Activated T-helper 2 cell treated with anti-CD3 and anti-CD28 coated beads, Interferon-gamma antibody, Interleukin-2, Interleukin-4, amounts not matched to agents 10 μg/mL and 5 μg/mL and 100 μg/mL, durations not matched to agents 14 hours and 24 hours and 36 hours (primary cell): ENCODE measurements around the gene HLF. TPM values are rescaled to one million over a fixed set of nuclear protein-coding genes. Genes with fewer than 3 reads are reported as not detected.

ENCODE experiments used
- DNase-seq: peaks from one replicate; pipeline ENCODE4 v3.0.0; 2021; ENCODE audit warnings: low spot score
- H3K27ac Mint-ChIP-seq: one replicate; pipeline ENCODE4 v1.8.0; 2021; ENCODE audit warnings: mixed read lengths
- H3K27me3 Mint-ChIP-seq: one replicate; pipeline ENCODE4 v1.8.0; 2021; ENCODE audit warnings: low read depth, mixed read lengths
- H3K36me3 Mint-ChIP-seq: one replicate; pipeline ENCODE4 v1.8.0; 2021; ENCODE audit warnings: low read depth, mixed read lengths
- H3K4me1 Mint-ChIP-seq: one replicate; pipeline ENCODE4 v1.8.0; 2021; ENCODE audit warnings: low read depth, mixed read lengths
- H3K4me3 Mint-ChIP-seq: one replicate; pipeline ENCODE4 v1.8.0; 2021; ENCODE audit warnings: low read depth, mild to moderate bottlenecking, moderate library complexity, mixed read lengths
- H3K9me3 Mint-ChIP-seq: one replicate; pipeline ENCODE4 v1.8.0; 2021; ENCODE audit warnings: mixed read lengths
- intact Hi-C: fragments of 100-400 bp; cut with micrococcal nuclease; formaldehyde crosslinking; loops from one replicate; pipeline ENCODE4 v1.15.1; 2023
- total RNA-seq: library from RNA; stranded (reverse); gene quantifications from 2 replicates; pipeline ENCODE4 v1.2.3, GENCODE V29; 2022

Gene HLF
- total RNA-seq, 1 donor from 2014 or later: 4.5 TPM

- peaks cover 32% of the 10 kb centered on the region for H3K27me3 Mint-ChIP-seq
- peak overlapping the region; percentile 63 for H3K4me3 Mint-ChIP-seq
- no peaks in the 10 kb centered on the region for H3K36me3 Mint-ChIP-seq
- H3K9me3 Mint-ChIP-seq: no peaks in the 10 kb centered on the region
- peaks cover 17% of the 10 kb centered on the region for H3K4me1 Mint-ChIP-seq
- intact Hi-C loops: loop anchor here (2.0 kb wide), 1 partner anchor 268 kb away; the partner anchor contains the start of genes COX11 and STXBP4
- no peak overlapping the region for H3K27ac Mint-ChIP-seq
- no peak for DNase-seq
Observed at GRCh38 chr17:55237268-55237667, 27.5 kb upstream of the HLF start.

- peaks cover 17% of the 10 kb centered on the region for H3K4me1 Mint-ChIP-seq
- intact Hi-C loops: loop anchor here (1.0 to 2.0 kb wide), 3 partner anchors 26 to 269 kb away; partner anchors contain the start of genes COX11, HLF and STXBP4
- no peak overlapping the region for H3K27ac Mint-ChIP-seq
- H3K27me3 Mint-ChIP-seq: peaks cover 32% of the 10 kb centered on the region
- H3K4me3 Mint-ChIP-seq: peak overlapping the region; percentile 49
- H3K36me3 Mint-ChIP-seq: no peaks in the 10 kb centered on the region
- no peak for DNase-seq
- H3K9me3 Mint-ChIP-seq: no peaks in the 10 kb centered on the region
Observed at GRCh38 chr17:55237841-55238178, 26.9 kb upstream of the HLF start.

- no peak overlapping the region for H3K27ac Mint-ChIP-seq
- no peaks in the 10 kb centered on the region for H3K36me3 Mint-ChIP-seq
- peaks cover 17% of the 10 kb centered on the region for H3K4me1 Mint-ChIP-seq
- DNase-seq: peak; percentile 79
- H3K27me3 Mint-ChIP-seq: peaks cover 36% of the 10 kb centered on the region
- no peaks in the 10 kb centered on the region for H3K9me3 Mint-ChIP-seq
- intact Hi-C loops: loop anchor here (1.0 to 2.0 kb wide), 2 partner anchors 26 to 110 kb away; partner anchors contain the start of gene HLF
- H3K4me3 Mint-ChIP-seq: peak overlapping the region; percentile 72
Observed at GRCh38 chr17:55238179-55238930, 26.4 kb upstream of the HLF start.

DNA sequence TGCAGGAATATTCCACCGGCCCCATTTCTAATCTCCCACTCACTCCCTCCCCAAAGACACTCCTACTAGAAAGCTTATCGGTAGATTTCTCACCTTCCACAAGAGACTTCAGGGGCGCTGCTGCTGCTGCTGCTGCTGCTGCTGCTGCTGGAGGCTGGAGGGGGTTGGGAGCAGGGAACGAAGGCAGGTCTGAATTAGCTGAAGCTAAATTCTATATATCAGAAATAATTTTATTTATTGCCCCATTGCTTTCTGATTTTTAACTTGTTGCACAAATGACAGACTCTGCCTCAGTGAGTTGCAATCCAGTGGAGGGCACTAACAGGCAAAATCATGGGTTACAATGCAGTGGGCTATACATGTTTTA, 25.8 kb upstream of the HLF start:
- intact Hi-C loops: loop anchor here (1.0 to 2.0 kb wide), 2 partner anchors 25 to 110 kb away; partner anchors contain the start of gene HLF
- DNase-seq: no peak
- Mint-ChIP-seq H3K4me1 (peaks cover 17% of the 10 kb centered on the region), H3K27ac (no peak overlapping the region), H3K9me3 (no peaks in the 10 kb centered on the region), H3K36me3 (no peaks in the 10 kb centered on the region), H3K27me3 (peaks cover 37% of the 10 kb centered on the region), H3K4me3 (peak overlapping the region; percentile 72)

DNA sequence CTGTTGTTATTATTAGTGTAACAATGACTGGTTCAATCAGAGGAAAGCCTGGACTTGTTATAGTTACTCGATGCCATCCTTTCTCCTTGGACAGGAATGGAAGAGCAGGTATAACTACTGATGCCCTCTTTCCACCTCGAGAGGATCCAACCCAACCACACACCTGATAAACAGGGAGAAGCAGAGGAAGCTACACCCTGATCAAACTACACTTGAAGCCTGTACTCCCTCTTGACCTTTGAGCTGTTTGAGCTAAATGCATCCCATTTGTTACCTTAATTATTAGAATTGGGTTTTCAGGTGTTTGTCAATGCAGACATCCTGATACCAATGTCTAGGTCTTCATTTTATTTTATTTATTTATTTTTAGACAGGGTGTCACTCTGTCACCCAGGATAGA, 23.7 kb upstream of the HLF start:
- Mint-ChIP-seq H3K4me3 (no peak overlapping the region), H3K9me3 (no peaks in the 10 kb centered on the region), H3K36me3 (no peaks in the 10 kb centered on the region), H3K27ac (no peak overlapping the region), H3K27me3 (peaks cover 49% of the 10 kb centered on the region), H3K4me1 (peaks cover 14% of the 10 kb centered on the region)
- intact Hi-C loops: no loop called here
- no peak for DNase-seq

GRCh38 chr17:55242476-55242875, 22.3 kb upstream of the HLF start:
- Mint-ChIP-seq H3K4me3 (no peak overlapping the region), H3K36me3 (no peaks in the 10 kb centered on the region), H3K27me3 (peaks cover 56% of the 10 kb centered on the region), H3K27ac (no peak overlapping the region), H3K9me3 (no peaks in the 10 kb centered on the region), H3K4me1 (peaks cover 8% of the 10 kb centered on the region)
- intact Hi-C loops: no loop called here
- DNase-seq: no peak

- Mint-ChIP-seq H3K27me3 (peaks cover 53% of the 10 kb centered on the region), H3K4me3 (no peak overlapping the region), H3K27ac (no peak overlapping the region), H3K4me1 (no peaks in the 10 kb centered on the region), H3K9me3 (no peaks in the 10 kb centered on the region), H3K36me3 (no peaks in the 10 kb centered on the region)
- DNase-seq: no peak
- intact Hi-C loops: no loop called here
Observed at GRCh38 chr17:55245986-55246385, 18.8 kb upstream of the HLF start.

DNA sequence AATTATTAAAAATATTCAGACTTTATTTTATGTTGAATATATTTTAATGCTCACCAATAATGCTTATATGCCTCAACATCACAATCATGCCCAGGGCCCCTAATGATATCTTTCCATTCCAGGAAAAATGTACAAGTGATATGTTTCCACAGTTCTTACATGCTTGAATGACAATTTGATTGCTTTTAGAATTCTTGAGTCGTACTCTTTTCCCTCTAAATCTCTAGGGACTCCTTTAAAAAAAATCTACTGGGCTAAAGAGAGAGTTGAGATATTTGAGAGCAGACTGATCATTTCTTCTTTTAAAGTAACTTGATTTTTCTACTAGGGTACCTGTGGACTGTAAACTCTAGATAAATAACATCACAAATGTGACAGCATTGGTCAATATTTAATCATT, 18.2 kb upstream of the HLF start:
- peaks cover 52% of the 10 kb centered on the region for H3K27me3 Mint-ChIP-seq
- no peaks in the 10 kb centered on the region for H3K4me1 Mint-ChIP-seq
- H3K36me3 Mint-ChIP-seq: no peaks in the 10 kb centered on the region
- H3K9me3 Mint-ChIP-seq: no peaks in the 10 kb centered on the region
- intact Hi-C loops: no loop called here
- no peak overlapping the region for H3K4me3 Mint-ChIP-seq
- H3K27ac Mint-ChIP-seq: no peak overlapping the region
- no peak for DNase-seq

GRCh38 chr17:55248077-55248476, 16.7 kb upstream of the HLF start:
- H3K27ac Mint-ChIP-seq: no peak overlapping the region
- H3K9me3 Mint-ChIP-seq: no peaks in the 10 kb centered on the region
- no peaks in the 10 kb centered on the region for H3K36me3 Mint-ChIP-seq
- no peak overlapping the region for H3K4me3 Mint-ChIP-seq
- peaks cover 4% of the 10 kb centered on the region for H3K4me1 Mint-ChIP-seq
- DNase-seq: no peak
- H3K27me3 Mint-ChIP-seq: peaks cover 46% of the 10 kb centered on the region
- intact Hi-C loops: no loop called here

- no peak overlapping the region for H3K27ac Mint-ChIP-seq
- DNase-seq: no peak
- no peaks in the 10 kb centered on the region for H3K36me3 Mint-ChIP-seq
- no peak overlapping the region for H3K4me3 Mint-ChIP-seq
- peaks cover 4% of the 10 kb centered on the region for H3K4me1 Mint-ChIP-seq
- peaks cover 38% of the 10 kb centered on the region for H3K27me3 Mint-ChIP-seq
- H3K9me3 Mint-ChIP-seq: no peaks in the 10 kb centered on the region
- intact Hi-C loops: no loop called here
Observed at GRCh38 chr17:55249861-55250260, 14.9 kb upstream of the HLF start.

DNA sequence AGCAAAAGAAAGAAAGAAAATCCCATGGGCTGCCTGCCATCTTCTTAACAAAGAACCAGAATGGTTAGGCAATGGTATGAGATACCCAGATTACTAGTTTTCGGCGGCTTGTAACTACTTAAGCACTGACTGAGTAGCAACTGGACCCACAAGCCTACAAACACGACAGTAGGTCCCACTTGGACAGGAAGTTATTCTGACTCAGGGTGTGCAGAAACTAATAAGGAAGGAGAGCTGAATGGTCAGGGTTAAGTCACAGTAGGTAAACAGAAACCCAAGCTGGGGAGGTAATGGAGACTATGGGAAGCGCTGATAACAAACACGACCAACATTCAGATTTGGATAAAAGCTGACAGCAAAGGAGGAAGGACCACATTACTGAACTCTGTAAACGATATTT, 10.4 kb upstream of the HLF start:
- intact Hi-C loops: no loop called here
- peaks cover 4% of the 10 kb centered on the region for H3K4me1 Mint-ChIP-seq
- no peak overlapping the region for H3K4me3 Mint-ChIP-seq
- no peak for DNase-seq
- no peaks in the 10 kb centered on the region for H3K36me3 Mint-ChIP-seq
- H3K9me3 Mint-ChIP-seq: no peaks in the 10 kb centered on the region
- peaks cover 30% of the 10 kb centered on the region for H3K27me3 Mint-ChIP-seq
- H3K27ac Mint-ChIP-seq: no peak overlapping the region

- intact Hi-C loops: no loop called here
- H3K4me1 Mint-ChIP-seq: peaks cover 5% of the 10 kb centered on the region
- no peak for DNase-seq
- H3K36me3 Mint-ChIP-seq: no peaks in the 10 kb centered on the region
- peaks cover 58% of the 10 kb centered on the region for H3K27me3 Mint-ChIP-seq
- peaks cover 9% of the 10 kb centered on the region for H3K9me3 Mint-ChIP-seq
- no peak overlapping the region for H3K4me3 Mint-ChIP-seq
- no peak overlapping the region for H3K27ac Mint-ChIP-seq
Observed at GRCh38 chr17:55258578-55259135, 6.1 kb upstream of the HLF start.

DNA sequence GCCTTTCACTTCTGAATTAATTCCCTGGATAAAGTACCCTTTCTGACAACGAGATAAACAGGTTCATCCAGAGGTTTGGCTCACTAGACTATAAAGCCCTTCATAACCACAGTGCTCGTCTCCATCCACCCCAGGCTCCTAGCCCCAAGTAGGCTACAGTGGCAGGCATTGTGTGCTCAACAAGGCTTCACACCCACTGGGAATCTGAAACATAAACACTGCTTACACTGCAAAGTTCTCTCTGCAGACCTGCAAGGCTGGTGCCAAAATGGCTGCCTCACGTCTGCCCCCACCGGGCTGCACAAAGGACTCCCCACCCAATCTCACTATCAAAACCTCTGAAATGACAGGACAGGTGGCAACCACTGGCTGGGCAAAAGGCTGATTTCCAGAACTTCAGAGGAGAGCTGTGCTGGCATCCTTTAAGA, 5.1 kb upstream of the HLF start:
- DNase-seq: no peak
- Mint-ChIP-seq H3K4me1 (peaks cover 13% of the 10 kb centered on the region), H3K27me3 (peaks cover 65% of the 10 kb centered on the region), H3K9me3 (peaks cover 9% of the 10 kb centered on the region), H3K4me3 (no peak overlapping the region), H3K27ac (no peak overlapping the region), H3K36me3 (no peaks in the 10 kb centered on the region)
- intact Hi-C loops: no loop called here
